GM21786 (cell line): ENCODE data around the gene CA12.
A peak's percentile ranks its signal among the peaks of the same experiment; 100 is the strongest.

ENCODE experiments used
- ATAC-seq: cut with Tn5 transposase; IDR thresholded peaks from one replicate; pipeline ENCODE4 v1.9.1; 2021; ENCODE audit not compliant: unreplicated experiment

The CA12 gene

GRCh38 chr15:63312286-63312685, 69.4 kb downstream of the CA12 start:
- ATAC-seq: no peak

- ATAC-seq: no peak
Measured at GRCh38 chr15:63310646-63311045, 71.0 kb downstream of the CA12 start.

- no peak for ATAC-seq
Measured at GRCh38 chr15:63308947-63309346, 72.7 kb downstream of the CA12 start.

GRCh38 chr15:63308491-63308890, 73.2 kb downstream of the CA12 start:
- ATAC-seq: no peak

GRCh38 chr15:63306492-63307073, 75.1 kb downstream of the CA12 start:
- ATAC-seq: no peak

- ATAC-seq: no peak
Measured at GRCh38 chr15:63305260-63305659, 76.4 kb downstream of the CA12 start.

- no peak for ATAC-seq
Measured at GRCh38 chr15:63301088-63301487, 80.6 kb downstream of the CA12 start.

GRCh38 chr15:63299943-63300575, 81.6 kb downstream of the CA12 start:
- ATAC-seq: no peak

GRCh38 chr15:63296195-63296594, 85.5 kb downstream of the CA12 start:
- ATAC-seq: no peak

- no peak for ATAC-seq
Measured at GRCh38 chr15:63295341-63295740, 86.3 kb downstream of the CA12 start.

GRCh38 chr15:63294359-63294758, 87.3 kb downstream of the CA12 start:
- no peak for ATAC-seq

- ATAC-seq: no peak
Measured at GRCh38 chr15:63292771-63293170, 88.9 kb downstream of the CA12 start.

GRCh38 chr15:63292241-63292640, 89.4 kb downstream of the CA12 start:
- no peak for ATAC-seq

GRCh38 chr15:63291507-63291906, 90.1 kb downstream of the CA12 start:
- no peak for ATAC-seq

- ATAC-seq: no peak
Measured at GRCh38 chr15:63288778-63289378, 92.8 kb downstream of the CA12 start.

- ATAC-seq: no peak
Measured at GRCh38 chr15:63288342-63288741, 93.3 kb downstream of the CA12 start.

- no peak for ATAC-seq
Measured at GRCh38 chr15:63287109-63287508, 94.5 kb downstream of the CA12 start.

- ATAC-seq: no peak
Measured at GRCh38 chr15:63284335-63284734, 97.3 kb downstream of the CA12 start.

- ATAC-seq: no peak
Measured at GRCh38 chr15:63283126-63283525, 98.5 kb downstream of the CA12 start.

- no peak for ATAC-seq
Measured at GRCh38 chr15:63277893-63278456, 103.7 kb downstream of the CA12 start.

GRCh38 chr15:63277038-63277892, 104.4 kb downstream of the CA12 start, which contains the start of gene APH1B:
Gene APH1B, plus strand, starts transcription at chr15:63277605. Its CDS starts 19 bp downstream, at chr15:63277624.
- peak; percentile 56 for ATAC-seq
